ENCODE results near the gene HK1.

DNA sequence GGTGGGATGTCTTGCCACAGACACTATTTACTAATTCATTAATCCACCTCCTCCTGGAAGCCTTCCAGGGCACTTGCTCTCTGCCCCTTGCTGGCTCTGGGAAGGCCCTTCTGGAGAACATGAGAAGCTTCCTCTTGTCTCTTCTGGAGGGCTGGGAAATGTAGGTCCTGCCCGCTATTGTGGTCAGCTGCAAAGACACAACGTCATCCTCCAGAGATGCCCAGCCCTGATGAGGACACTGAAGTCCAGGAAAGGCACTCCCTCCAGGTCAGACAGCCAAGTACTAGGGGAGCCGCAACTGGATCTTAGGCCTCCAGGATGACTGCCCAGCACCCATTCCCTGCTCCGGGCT lies 148.1 kb downstream of the HK1 start:
- TF ChIP-seq EP300 (IDR thresholded peaks at IDR 0.05) = no peak
- TF ChIP-seq, protein P1, sequence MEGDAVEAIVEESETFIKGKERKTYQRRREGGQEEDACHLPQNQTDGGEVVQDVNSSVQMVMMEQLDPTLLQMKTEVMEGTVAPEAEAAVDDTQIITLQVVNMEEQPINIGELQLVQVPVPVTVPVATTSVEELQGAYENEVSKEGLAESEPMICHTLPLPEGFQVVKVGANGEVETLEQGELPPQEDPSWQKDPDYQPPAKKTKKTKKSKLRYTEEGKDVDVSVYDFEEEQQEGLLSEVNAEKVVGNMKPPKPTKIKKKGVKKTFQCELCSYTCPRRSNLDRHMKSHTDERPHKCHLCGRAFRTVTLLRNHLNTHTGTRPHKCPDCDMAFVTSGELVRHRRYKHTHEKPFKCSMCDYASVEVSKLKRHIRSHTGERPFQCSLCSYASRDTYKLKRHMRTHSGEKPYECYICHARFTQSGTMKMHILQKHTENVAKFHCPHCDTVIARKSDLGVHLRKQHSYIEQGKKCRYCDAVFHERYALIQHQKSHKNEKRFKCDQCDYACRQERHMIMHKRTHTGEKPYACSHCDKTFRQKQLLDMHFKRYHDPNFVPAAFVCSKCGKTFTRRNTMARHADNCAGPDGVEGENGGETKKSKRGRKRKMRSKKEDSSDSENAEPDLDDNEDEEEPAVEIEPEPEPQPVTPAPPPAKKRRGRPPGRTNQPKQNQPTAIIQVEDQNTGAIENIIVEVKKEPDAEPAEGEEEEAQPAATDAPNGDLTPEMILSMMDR (IDR thresholded peaks at IDR 0.05) = no peak

All from tibial nerve (tissue), 4 donors.